GM12878 (cell line): ENCODE measurements around the gene LCE6A. TPM values are rescaled to one million over a fixed set of nuclear protein-coding genes. Genes with fewer than 3 reads are reported as not detected.

Experiments used
- ATAC-seq: fragments of 200-7000 bp; cut with Tn5 transposase; 3 replicates; pipeline ENCODE4 v1.9.1; 2020; ENCODE audit warnings: mild to moderate bottlenecking, moderate library complexity
- BruUV-seq: library from RNA; stranded (reverse); fragments of 400-500 nt; replicated peaks from 2 replicates; lab custom pipeline; 2021; lab: Mats Ljungman, UMichigan
- CTCF ChIA-PET: fragments of 300-600 bp; sonication (Branson Sonifier 250); formaldehyde crosslinking; extraction: SDS; loops from one replicate; lab custom pipeline; 2021; ENCODE audit warnings: inconsistent platforms; lab: Yijun Ruan, JAX
- POLR2A ChIA-PET: fragments of 350-600 bp; formaldehyde crosslinking; extraction: SDS; loops from one replicate; lab custom pipeline; 2021; ENCODE audit warnings: inconsistent platforms; lab: Charles Lee
- RAD21 ChIA-PET: fragments of 300-600 bp; sonication (Branson Sonifier 250); formaldehyde crosslinking; loops from one replicate; lab custom pipeline; 2023; ENCODE audit warnings: antibody characterized with exemption; ENCODE audit not compliant: unreplicated experiment; lab: Charles Lee
- SMC1A ChIA-PET: fragments of 300-600 bp; sonication (Branson Sonifier 250); formaldehyde crosslinking; loops from one replicate; lab custom pipeline; 2023; ENCODE audit not compliant: unreplicated experiment, uncharacterized antibody; lab: Charles Lee
- DNase-seq: peaks from one replicate; pipeline ENCODE4 v3.0.0-alpha.2; 2011; ENCODE audit warnings: low read depth, low spot score
- FAIRE-seq: peaks from 3 replicates; lab custom pipeline; 2011; peaks lifted over from hg19 to GRCh38; lab: Jason Lieb, UNC
- H2AFZ ChIP-seq: 2 replicates; pipeline ENCODE4 v1.6.0; 2011; ENCODE audit warnings: low read depth, low read length, control low read depth; ENCODE audit not compliant: control insufficient read depth
- H3K27ac ChIP-seq: 2 replicates; pipeline ENCODE4 v1.5.1; 2011; ENCODE audit warnings: control low read depth; ENCODE audit not compliant: control insufficient read depth, insufficient read depth
- H3K27me3 ChIP-seq, 2 experiments: replicated peaks in 1 of 2; 2 replicates each; pipeline versions ENCODE4 v1.6.0 to v1.6.1; 2011; ENCODE audit warnings: low read length in 1 of 2; ENCODE audit not compliant: control insufficient read depth in 2 of 2, insufficient read depth in 2 of 2
- H3K36me3 ChIP-seq, 2 experiments: 2 replicates each; pipeline ENCODE4 v1.5.1; 2011; ENCODE audit warnings: low read length in 1 of 2; ENCODE audit not compliant: control insufficient read depth in 2 of 2, insufficient read depth in 2 of 2
- H3K4me1 ChIP-seq: 2 replicates; pipeline ENCODE4 v1.6.1; 2011; ENCODE audit warnings: mild to moderate bottlenecking, low read length, moderate library complexity, mixed read lengths; ENCODE audit not compliant: control insufficient read depth, insufficient read depth
- H3K4me2 ChIP-seq: 2 replicates; pipeline ENCODE4 v1.6.0; 2011; ENCODE audit warnings: control low read depth; ENCODE audit not compliant: control insufficient read depth, insufficient read depth
- H3K4me3 ChIP-seq: fragments of 200-600 bp; sonication (generic); 2 replicates; pipeline ENCODE4 v1.5.1; 2016
- H3K79me2 ChIP-seq: 2 replicates; pipeline ENCODE4 v1.6.0; 2011; ENCODE audit warnings: low read length; ENCODE audit not compliant: control insufficient read depth, insufficient read depth
- H3K9ac ChIP-seq: 2 replicates; pipeline ENCODE4 v1.8.0; 2011; ENCODE audit warnings: low read length, control low read depth, mixed read lengths; ENCODE audit not compliant: control insufficient read depth, insufficient read depth
- H3K9me3 ChIP-seq: replicated peaks from 3 replicates; pipeline ENCODE4 v1.5.1; 2011; ENCODE audit warnings: mild to moderate bottlenecking, low read length; ENCODE audit not compliant: control insufficient read depth, insufficient read depth
- H4K20me1 ChIP-seq: 2 replicates; pipeline ENCODE4 v1.6.0; 2011; ENCODE audit not compliant: control insufficient read depth, insufficient read depth
- IRF4 ChIP-seq: IDR thresholded peaks from 2 replicates; pipeline ENCODE4 v1.6.1; 2011; ENCODE audit warnings: low read depth, low read length
- MYB ChIP-seq: fragments of 150-350 bp; IDR thresholded peaks from 2 replicates; pipeline ENCODE4 v1.6.1; 2014; ENCODE audit warnings: mild to moderate bottlenecking, low read depth, low read length, borderline replicate concordance
- NFYA ChIP-seq: IDR thresholded peaks from 2 replicates; pipeline ENCODE4 v1.6.1; 2011; ENCODE audit warnings: low read depth, mild to moderate bottlenecking, low read length, improper control_type of control experiment, borderline replicate concordance
- SRF ChIP-seq, 2 experiments: IDR thresholded peaks; 2 replicates each; pipeline ENCODE4 v1.6.1; 2011; ENCODE audit warnings: low read depth in 2 of 2, low read length in 2 of 2, mild to moderate bottlenecking in 1 of 2, moderate library complexity in 1 of 2
- TARDBP ChIP-seq: IDR thresholded peaks from 2 replicates; pipeline ENCODE4 v1.6.1; 2016; ENCODE audit warnings: borderline replicate concordance
- ZNF384 ChIP-seq: IDR thresholded peaks from 2 replicates; pipeline ENCODE4 v1.6.1; 2012; ENCODE audit warnings: low read depth, mild to moderate bottlenecking, low read length, improper control_type of control experiment, borderline replicate concordance
- ZZZ3 ChIP-seq: IDR thresholded peaks from 2 replicates; pipeline ENCODE4 v1.6.1; 2011; ENCODE audit warnings: low read depth; ENCODE audit not compliant: control insufficient read depth, insufficient read length
- WGBS: methylation state at CpG from one replicate; pipeline ENCODE4 v1.1.6; 2016; ENCODE audit warnings: low lambda C conversion rate; ENCODE audit not compliant: insufficient replicate concordance, insufficient coverage; ENCODE audit errors: missing lambda C conversion rate; 5-methylcytosine and 5-hydroxymethylcytosine counted together
- in situ Hi-C: fragments of 300-500 bp; cut with MboI; formaldehyde crosslinking; loops from 9 replicates; pipeline ENCODE4 v1.14.3; 2018; ENCODE audit warnings: mixed read lengths
- intact Hi-C: fragments of 100-400 bp; cut with micrococcal nuclease; formaldehyde crosslinking; loops from one replicate; pipeline ENCODE4 v1.14.2; 2022; ENCODE audit not compliant: unreplicated experiment
- polyA plus RNA-seq, 11 experiments: library from polyadenylated mRNA; depleted of rRNA in 4 of 11; unstranded in 6 of 11; stranded (reverse) in 5 of 11; fragments of >200 nt; fragmentation: Nextera tagmentation in 4 of 11; fragmentation: Illumina TruSeq in 1 of 11; extraction: Ambion mirVana in 4 of 11; extraction: Trizol in 1 of 11; gene quantifications; 1 replicate in 1 of 11; 2 replicates in 10 of 11; pipeline versions ENCODE4 v1.2.1 to v1.2.3, GENCODE V29; 2011 to 2016; ENCODE audit warnings: inconsistent platforms in 2 of 11, missing spikeins in 2 of 11, low read depth in 1 of 11
- total RNA-seq, 4 experiments: library from RNA; depleted of rRNA in 3 of 4; stranded (reverse); fragments of >200 nt in 3 of 4; fragmentation: Illumina TruSeq in 1 of 4; extraction: Trizol in 1 of 4; gene quantifications; 2 replicates each; pipeline versions ENCODE4 v1.2.1 to v1.2.3, GENCODE V29; 2013 to 2021
- TF ChIP-seq, protein P1 (sequence below): fragments of 450-650 bp; IDR thresholded peaks from 2 replicates; pipeline ENCODE4 v1.6.1; 2017; ENCODE audit warnings: low read depth, mild to moderate bottlenecking, moderate library complexity

Gene LCE6A
- total and polyA plus RNA-seq, 10 of the 15 experiments (the other 5 are each of a cell fraction or from before 2014, with no cell fraction given), result 0.45 TPM; not detected in 9

GRCh38 chr1:152860129-152860528 lies 17.5 kb downstream of the LCE6A start:
- intact Hi-C loops, result no loop called here
- no peaks in the 10 kb centered on the region; a peak in 1 of 4 replicates for H3K27me3 ChIP-seq
- H3K79me2 ChIP-seq, result no peaks in the 10 kb centered on the region
- no peaks in the 10 kb centered on the region for H3K4me1 ChIP-seq
- no peak overlapping the region for H3K27ac ChIP-seq
- H3K9ac ChIP-seq, result no peak overlapping the region
- H3K4me2 ChIP-seq, result no peak overlapping the region
- POLR2A ChIA-PET, result no interaction called here
- H3K4me3 ChIP-seq, result no peak overlapping the region
- RAD21 ChIA-PET, result no interaction called here
- DNase-seq, result no peak
- ATAC-seq, result no peak
- in situ Hi-C loops, result no loop called here
- BruUV-seq, result no TSS peak
- FAIRE-seq, result no peak
- no peaks in the 10 kb centered on the region for H4K20me1 ChIP-seq
- no peak overlapping the region for H2AFZ ChIP-seq
- SMC1A ChIA-PET, result interaction anchor here (0.6 to 1.5 kb wide), 2 partner anchors 10 to 467 kb away, joined by 3 to 4 read pairs; no protein-coding TSS in a partner anchor
- WGBS, result 10% methylated on average over 3 of the region's 3 CpGs
- no peaks in the 10 kb centered on the region for H3K9me3 ChIP-seq
- H3K36me3 ChIP-seq, result no peaks in the 10 kb centered on the region
- TF ChIP-seq ZNF384, result no peak
- no peak for TF ChIP-seq SRF (IDR thresholded peaks at IDR 0.05; ENCODE audit: low read depth in 2 of 2, low read length in 2 of 2)
- TF ChIP-seq TARDBP, result no peak
- TF ChIP-seq, all 136 proteins: peak for 0
- CTCF ChIA-PET, result interaction anchor here (1.6 kb wide), 1 partner anchor 9 kb away, joined by 3 read pairs; no protein-coding TSS in a partner anchor

DNA sequence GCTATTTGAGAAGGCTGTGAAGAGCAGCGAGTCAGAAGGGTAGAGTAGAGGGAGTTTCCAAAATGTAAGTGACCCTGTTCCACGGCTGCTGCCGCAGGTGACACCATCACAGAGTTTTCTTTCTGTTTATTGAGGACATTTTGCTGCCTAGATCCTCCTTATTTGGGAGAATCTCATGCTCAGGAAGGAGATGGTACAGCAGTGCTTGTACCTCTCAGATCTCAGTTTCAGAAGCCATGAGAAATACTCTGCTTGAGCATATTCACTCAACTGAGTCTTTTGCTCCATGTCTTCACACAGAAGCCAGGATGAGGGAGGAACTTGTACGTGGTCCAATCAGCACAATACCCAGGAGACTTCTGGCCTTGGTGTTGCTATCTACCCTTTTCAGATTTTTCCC lies 18.7 kb downstream of the LCE6A start:
- RAD21 ChIA-PET, result no interaction called here
- Histone ChIP-seq H3K36me3 (no peaks in the 10 kb centered on the region), H3K4me2 (no peak overlapping the region), H3K27ac (no peak overlapping the region), H3K4me3 (no peak overlapping the region), H3K27me3 (peaks cover 0 to 2% of the 10 kb centered on the region in 2 experiments; a peak in 1 of 4 replicates), H3K9ac (no peak overlapping the region), H3K4me1 (no peaks in the 10 kb centered on the region), H3K79me2 (no peaks in the 10 kb centered on the region), H2AFZ (no peak overlapping the region), H4K20me1 (no peaks in the 10 kb centered on the region), H3K9me3 (no peaks in the 10 kb centered on the region)
- 0% methylated on average over 4 of the region's 4 CpGs for WGBS
- no peak for TF ChIP-seq IRF4
- no peak for TF ChIP-seq ZZZ3
- no peak for TF ChIP-seq MYB
- TF ChIP-seq, protein P1, sequence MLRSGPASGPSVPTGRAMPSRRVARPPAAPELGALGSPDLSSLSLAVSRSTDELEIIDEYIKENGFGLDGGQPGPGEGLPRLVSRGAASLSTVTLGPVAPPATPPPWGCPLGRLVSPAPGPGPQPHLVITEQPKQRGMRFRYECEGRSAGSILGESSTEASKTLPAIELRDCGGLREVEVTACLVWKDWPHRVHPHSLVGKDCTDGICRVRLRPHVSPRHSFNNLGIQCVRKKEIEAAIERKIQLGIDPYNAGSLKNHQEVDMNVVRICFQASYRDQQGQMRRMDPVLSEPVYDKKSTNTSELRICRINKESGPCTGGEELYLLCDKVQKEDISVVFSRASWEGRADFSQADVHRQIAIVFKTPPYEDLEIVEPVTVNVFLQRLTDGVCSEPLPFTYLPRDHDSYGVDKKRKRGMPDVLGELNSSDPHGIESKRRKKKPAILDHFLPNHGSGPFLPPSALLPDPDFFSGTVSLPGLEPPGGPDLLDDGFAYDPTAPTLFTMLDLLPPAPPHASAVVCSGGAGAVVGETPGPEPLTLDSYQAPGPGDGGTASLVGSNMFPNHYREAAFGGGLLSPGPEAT, result no peak
- TF ChIP-seq NFYA, result no peak
- DNase-seq (no peak), FAIRE-seq (no peak), ATAC-seq (no peak)
- POLR2A ChIA-PET, result interaction anchor here (0.6 kb wide), 1 partner anchor 82 kb away, joined by 3 read pairs; no protein-coding TSS in a partner anchor
- intact Hi-C loops (no loop called here), in situ Hi-C loops (no loop called here)
- BruUV-seq, result no TSS peak
- CTCF ChIA-PET, result interaction anchor here (1.6 kb wide), 1 partner anchor 8 kb away, joined by 3 read pairs; no protein-coding TSS in a partner anchor
- SMC1A ChIA-PET, result interaction anchor here (0.8 to 1.5 kb wide), 3 partner anchors 9 to 402 kb away, joined by 3 to 4 read pairs (median 3); no protein-coding TSS in a partner anchor
